CD14-positive monocyte (primary cell): ENCODE data around the gene IQSEC3. TPM values are rescaled to one million over a fixed set of nuclear protein-coding genes. Genes with fewer than 3 reads are reported as not detected.

Experiments used
- DNase-seq, 3 donors: peaks; one replicate each; pipeline ENCODE4 v3.0.0-alpha.2; 2011 to 2022
- H2AFZ ChIP-seq: 2 replicates; pipeline ENCODE4 v1.6.0; 2012; ENCODE audit warnings: mild to moderate bottlenecking, low read depth, low read length, inconsistent platforms; ENCODE audit not compliant: insufficient read depth, poor library complexity, severe bottlenecking
- H3K27ac ChIP-seq, 2 donors: 1 replicate in 1 of 2; 2 replicates in 1 of 2; pipeline ENCODE4 v1.5.1; 2012 to 2013; ENCODE audit warnings: low read length in 2 of 2, control low read depth in 1 of 2, inconsistent platforms in 1 of 2, low read depth in 1 of 2, mild to moderate bottlenecking in 1 of 2
- H3K27me3 ChIP-seq, 2 donors: one replicate each; pipeline versions ENCODE4 v1.6.0 to v1.6.1; 2011 to 2013; ENCODE audit warnings: low read length in 2 of 2; ENCODE audit not compliant: control insufficient read depth in 2 of 2, insufficient read depth in 2 of 2
- H3K36me3 ChIP-seq, 2 donors: replicated peaks in 1 of 2; 1 replicate in 1 of 2; 2 replicates in 1 of 2; pipeline versions ENCODE4 v1.5.1 to v1.6.1; 2012 to 2013; ENCODE audit warnings: low read length in 2 of 2, control low read depth in 1 of 2, inconsistent platforms in 1 of 2, mild to moderate bottlenecking in 1 of 2; ENCODE audit not compliant: insufficient read depth in 2 of 2, control insufficient read depth in 1 of 2
- H3K4me1 ChIP-seq, 2 donors: 1 replicate in 1 of 2; 2 replicates in 1 of 2; pipeline versions ENCODE4 v1.5.1 to v1.6.1; 2012 to 2013; ENCODE audit warnings: low read length in 2 of 2, control low read depth in 1 of 2, inconsistent platforms in 1 of 2, mild to moderate bottlenecking in 1 of 2, moderate library complexity in 1 of 2; ENCODE audit not compliant: insufficient read depth in 2 of 2, control insufficient read depth in 1 of 2
- H3K4me2 ChIP-seq: replicated peaks from 2 replicates; pipeline ENCODE3; 2012; ENCODE audit warnings: low read length, moderate library complexity, mild to moderate bottlenecking; ENCODE audit not compliant: poor library complexity, severe bottlenecking; ENCODE audit errors: extremely low read depth
- H3K4me3 ChIP-seq, 3 experiments: fragments of 200-600 bp in 1 of 3; sonication (generic) in 1 of 3; replicated peaks in 1 of 3; 1 replicate in 2 of 3; 2 replicates in 1 of 3; pipeline ENCODE4 v1.5.1; 2011 to 2013; ENCODE audit warnings: low read length in 3 of 3, mild to moderate bottlenecking in 3 of 3, control low read depth in 2 of 3, low read depth in 2 of 3, inconsistent platforms in 1 of 3, moderate library complexity in 1 of 3
- H3K79me2 ChIP-seq: 2 replicates; pipeline ENCODE4 v1.6.0; 2012; ENCODE audit warnings: mild to moderate bottlenecking, control low read depth, inconsistent platforms, low read length, moderate library complexity; ENCODE audit not compliant: insufficient read depth
- H3K9ac ChIP-seq: 2 replicates; pipeline ENCODE4 v1.6.0; 2017; ENCODE audit warnings: low read length, mild to moderate bottlenecking; ENCODE audit not compliant: insufficient read depth, poor library complexity, severe bottlenecking
- H3K9me3 ChIP-seq, 2 donors: replicated peaks in 1 of 2; 1 replicate in 1 of 2; 2 replicates in 1 of 2; pipeline versions ENCODE4 v1.5.1 to v1.6.1; 2012 to 2013; ENCODE audit warnings: low read length in 2 of 2, control low read depth in 1 of 2; ENCODE audit not compliant: control insufficient read depth in 1 of 2, insufficient read depth in 1 of 2
- H4K20me1 ChIP-seq: 2 replicates; pipeline ENCODE4 v1.6.0; 2012; ENCODE audit warnings: mild to moderate bottlenecking, low read length, control low read depth, moderate library complexity; ENCODE audit not compliant: insufficient read depth
- H3K27ac Mint-ChIP-seq, 7 donors: one replicate each; pipeline ENCODE4 v1.8.0; 2020; ENCODE audit warnings: mild to moderate bottlenecking in 7 of 7, mixed read lengths in 7 of 7, moderate library complexity in 6 of 7, inconsistent platforms in 2 of 7
- H3K27me3 Mint-ChIP-seq, 3 donors: one replicate each; pipeline ENCODE4 v1.8.0; 2021 to 2022; ENCODE audit warnings: low read depth in 3 of 3, mild to moderate bottlenecking in 3 of 3, mixed read lengths in 3 of 3, moderate library complexity in 3 of 3, inconsistent platforms in 1 of 3
- H3K36me3 Mint-ChIP-seq, 2 donors: one replicate each; pipeline ENCODE4 v1.8.0; 2020; ENCODE audit warnings: mixed read lengths in 2 of 2, inconsistent platforms in 1 of 2, mild to moderate bottlenecking in 1 of 2
- H3K4me1 Mint-ChIP-seq: one replicate; pipeline ENCODE4 v1.8.0; 2020; ENCODE audit warnings: mild to moderate bottlenecking, mixed read lengths
- H3K4me3 Mint-ChIP-seq, 2 donors: one replicate each; pipeline ENCODE4 v1.8.0; 2020; ENCODE audit warnings: mild to moderate bottlenecking in 2 of 2, mixed read lengths in 2 of 2, moderate library complexity in 1 of 2
- H3K9me3 Mint-ChIP-seq, 7 donors: one replicate each; pipeline ENCODE4 v1.8.0; 2020 to 2022; ENCODE audit warnings: mixed read lengths in 7 of 7, mild to moderate bottlenecking in 6 of 7, moderate library complexity in 6 of 7, inconsistent platforms in 2 of 7
- WGBS: methylation state at CpG from one replicate; pipeline ENCODE4 v1.1.5; 2013; ENCODE audit warnings: missing lambda C conversion rate; ENCODE audit not compliant: insufficient coverage; 5-methylcytosine and 5-hydroxymethylcytosine counted together
- intact Hi-C, 2 donors: fragments of 100-400 bp; cut with micrococcal nuclease; formaldehyde crosslinking; loops; one replicate each; pipeline versions ENCODE4 v1.15.0 to v1.15.1; 2023
- polyA plus RNA-seq, 3 donors: library from polyadenylated mRNA; depleted of rRNA in 1 of 3; unstranded in 2 of 3; stranded (reverse) in 1 of 3; fragments of 300-500 nt in 2 of 3; fragments of >200 nt in 1 of 3; fragmentation: Illumina TruSeq in 2 of 3; gene quantifications; 1 replicate in 2 of 3; 2 replicates in 1 of 3; pipeline ENCODE4 v1.2.3, GENCODE V29; 2012 to 2021
- TF ChIP-seq, protein P1 (sequence below): fragments of 200-600 bp; IDR thresholded peaks from one replicate; pipeline ENCODE4 v1.8.0; 2022; ENCODE audit warnings: antibody characterized with exemption, mild to moderate bottlenecking

Gene IQSEC3
- polyA plus RNA-seq, 3 donors, result not detected

- TF ChIP-seq, protein P1, sequence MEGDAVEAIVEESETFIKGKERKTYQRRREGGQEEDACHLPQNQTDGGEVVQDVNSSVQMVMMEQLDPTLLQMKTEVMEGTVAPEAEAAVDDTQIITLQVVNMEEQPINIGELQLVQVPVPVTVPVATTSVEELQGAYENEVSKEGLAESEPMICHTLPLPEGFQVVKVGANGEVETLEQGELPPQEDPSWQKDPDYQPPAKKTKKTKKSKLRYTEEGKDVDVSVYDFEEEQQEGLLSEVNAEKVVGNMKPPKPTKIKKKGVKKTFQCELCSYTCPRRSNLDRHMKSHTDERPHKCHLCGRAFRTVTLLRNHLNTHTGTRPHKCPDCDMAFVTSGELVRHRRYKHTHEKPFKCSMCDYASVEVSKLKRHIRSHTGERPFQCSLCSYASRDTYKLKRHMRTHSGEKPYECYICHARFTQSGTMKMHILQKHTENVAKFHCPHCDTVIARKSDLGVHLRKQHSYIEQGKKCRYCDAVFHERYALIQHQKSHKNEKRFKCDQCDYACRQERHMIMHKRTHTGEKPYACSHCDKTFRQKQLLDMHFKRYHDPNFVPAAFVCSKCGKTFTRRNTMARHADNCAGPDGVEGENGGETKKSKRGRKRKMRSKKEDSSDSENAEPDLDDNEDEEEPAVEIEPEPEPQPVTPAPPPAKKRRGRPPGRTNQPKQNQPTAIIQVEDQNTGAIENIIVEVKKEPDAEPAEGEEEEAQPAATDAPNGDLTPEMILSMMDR, result no peak
- H3K36me3 Mint-ChIP-seq, result peaks cover 20 to 47% of the 10 kb centered on the region in 2 donors
- Histone ChIP-seq H3K36me3 (peaks cover 0 to 16% of the 10 kb centered on the region in 2 donors), H3K9me3 (peaks cover 0 to 6% of the 10 kb centered on the region in 2 donors), H2AFZ (no peak overlapping the region), H3K4me1 (peaks cover 29 to 30% of the 10 kb centered on the region in 2 donors), H3K9ac (no peak overlapping the region), H4K20me1 (no peaks in the 10 kb centered on the region), H3K4me2 (no peak overlapping the region), H3K4me3 (no peak overlapping the region), H3K27me3 (peaks cover 10 to 17% of the 10 kb centered on the region in 2 donors), H3K79me2 (no peaks in the 10 kb centered on the region), H3K27ac (no peak overlapping the region)
- WGBS, result 84% methylated on average over 4 of the region's 4 CpGs
- H3K27me3 Mint-ChIP-seq, result peaks cover 17 to 25% (median 21%) of the 10 kb centered on the region in 3 donors
- H3K9me3 Mint-ChIP-seq, result peaks cover 0 to 5% (median 0%) of the 10 kb centered on the region in 7 donors
- no peak overlapping the region for H3K4me3 Mint-ChIP-seq
- H3K27ac Mint-ChIP-seq, result no peak overlapping the region
- DNase-seq, result no peak
- intact Hi-C loops, result no loop called here
- H3K4me1 Mint-ChIP-seq, result peaks cover 38% of the 10 kb centered on the region
Observed at GRCh38 chr12:208813-209212, 142.2 kb downstream of the IQSEC3 start.

- H4K20me1 ChIP-seq, result no peaks in the 10 kb centered on the region
- WGBS, result 94% methylated on average over 13 of the region's 15 CpGs
- intact Hi-C loops, result no loop called here
- H3K9me3 Mint-ChIP-seq, result peaks cover 0 to 2% (median 0%) of the 10 kb centered on the region in 7 donors
- H3K36me3 Mint-ChIP-seq, result peaks cover 19 to 45% of the 10 kb centered on the region in 2 donors
- H3K9ac ChIP-seq, result no peak overlapping the region
- H3K4me1 Mint-ChIP-seq, result peaks cover 40% of the 10 kb centered on the region
- peaks cover 0 to 16% of the 10 kb centered on the region in 2 donors for H3K36me3 ChIP-seq
- no peak overlapping the region for H2AFZ ChIP-seq
- H3K4me2 ChIP-seq, result no peak overlapping the region
- no peak overlapping the region for H3K27ac ChIP-seq
- TF ChIP-seq, protein P1, result no peak
- peaks cover 31% of the 10 kb centered on the region in 2 donors for H3K4me1 ChIP-seq
- H3K79me2 ChIP-seq, result no peaks in the 10 kb centered on the region
- H3K27ac Mint-ChIP-seq, result peak overlapping the region in 2 of 7 donors; percentile 23 to 51
- peaks cover 0 to 1% of the 10 kb centered on the region in 2 donors for H3K9me3 ChIP-seq
- no peak for DNase-seq
- no peak overlapping the region for H3K4me3 Mint-ChIP-seq
- no peak overlapping the region for H3K4me3 ChIP-seq
- H3K27me3 Mint-ChIP-seq, result peaks cover 13 to 21% (median 17%) of the 10 kb centered on the region in 3 donors
- peaks cover 5 to 13% of the 10 kb centered on the region in 2 donors for H3K27me3 ChIP-seq
Observed at GRCh38 chr12:209246-209645, 142.7 kb downstream of the IQSEC3 start.
